SH-SY5Y (cell line): ENCODE measurements around the gene CENPA.

ENCODE experiments used
- GATA2 ChIP-seq: IDR thresholded peaks from 2 replicates; pipeline ENCODE4 v1.6.1; 2011; ENCODE audit warnings: mild to moderate bottlenecking, low read depth, low read length
- GATA3 ChIP-seq: IDR thresholded peaks from 2 replicates; pipeline ENCODE4 v1.6.1; 2011; ENCODE audit warnings: low read depth, mild to moderate bottlenecking, low read length, moderate library complexity

- TF ChIP-seq GATA2: no peak
- TF ChIP-seq GATA3: no peak
Observed at GRCh38 chr2:26792720-26793119, 6.9 kb downstream of the CENPA start.
